GM21528 (cell line): ENCODE results near the gene DLG2.
"Not testable (repeated sequence)": the region's sequence is repeated elsewhere in the genome, so short reads cannot be mapped to it uniquely, and the experiment has no call there.

Source experiments
- ATAC-seq: cut with Tn5 transposase; IDR thresholded peaks from one replicate; pipeline ENCODE4 v1.9.1; 2021; ENCODE audit warnings: mild to moderate bottlenecking, moderate library complexity; ENCODE audit not compliant: unreplicated experiment, low FRiP score

Gene DLG2

DNA sequence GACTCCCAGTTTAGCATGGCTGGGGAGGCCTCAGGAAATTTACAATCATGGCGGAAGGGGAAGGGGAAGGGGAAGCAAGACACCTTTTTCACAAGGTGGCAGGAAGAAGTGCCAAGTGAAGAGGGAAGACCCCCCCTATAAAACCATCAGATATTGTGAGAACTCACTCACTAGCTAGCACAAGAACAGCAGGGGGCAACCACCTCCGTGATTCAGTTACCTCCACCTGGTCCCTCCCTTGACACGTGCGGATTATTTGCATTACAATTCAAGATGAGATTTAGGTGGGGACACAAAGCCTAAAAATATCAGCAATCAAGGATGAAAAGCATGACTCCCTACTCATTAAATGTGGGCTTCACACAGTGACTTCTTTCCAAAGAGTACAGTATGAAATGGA, 2186.0 kb downstream of the DLG2 start:
- no peak for ATAC-seq

DNA sequence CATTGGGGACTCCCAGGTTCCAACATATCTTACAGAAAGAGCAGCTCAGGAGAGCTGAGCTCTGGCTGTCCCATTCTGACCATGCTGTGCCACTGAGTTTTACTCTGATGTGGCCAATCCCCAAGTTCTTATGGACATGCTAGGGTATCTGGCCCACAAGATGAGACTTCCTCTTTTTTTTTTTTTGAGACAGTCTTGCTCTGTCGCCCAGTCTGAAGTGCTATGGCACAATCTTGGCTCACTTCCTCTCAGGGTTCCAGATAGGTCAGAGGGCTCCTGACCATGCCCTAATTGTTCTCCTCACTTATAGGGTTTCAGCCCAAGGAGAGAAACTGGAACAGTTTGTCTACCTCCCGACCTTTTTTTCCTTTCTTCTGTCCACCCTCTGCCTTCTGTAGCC, 2188.7 kb downstream of the DLG2 start:
- ATAC-seq = no peak

DNA sequence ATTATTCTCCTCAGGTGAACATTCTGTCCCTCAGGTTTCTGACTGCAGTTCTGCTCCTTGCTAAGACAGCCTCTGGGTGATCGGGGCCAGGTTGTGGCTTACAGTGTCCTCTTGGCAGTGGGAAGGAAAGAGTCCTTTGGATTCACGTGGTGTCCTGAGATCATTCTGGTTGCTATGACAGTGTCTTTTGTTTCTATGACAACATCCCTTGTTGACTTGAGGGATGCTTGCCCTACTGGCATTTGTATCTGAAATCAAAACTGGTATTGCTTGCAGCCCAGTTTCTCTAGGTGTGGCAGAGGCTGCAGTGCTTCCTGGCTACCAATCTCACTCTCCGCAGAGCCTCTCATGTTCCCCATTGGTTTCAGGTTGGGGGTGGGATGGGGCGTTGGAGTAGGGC, 2189.2 kb downstream of the DLG2 start:
- no peak for ATAC-seq

DNA sequence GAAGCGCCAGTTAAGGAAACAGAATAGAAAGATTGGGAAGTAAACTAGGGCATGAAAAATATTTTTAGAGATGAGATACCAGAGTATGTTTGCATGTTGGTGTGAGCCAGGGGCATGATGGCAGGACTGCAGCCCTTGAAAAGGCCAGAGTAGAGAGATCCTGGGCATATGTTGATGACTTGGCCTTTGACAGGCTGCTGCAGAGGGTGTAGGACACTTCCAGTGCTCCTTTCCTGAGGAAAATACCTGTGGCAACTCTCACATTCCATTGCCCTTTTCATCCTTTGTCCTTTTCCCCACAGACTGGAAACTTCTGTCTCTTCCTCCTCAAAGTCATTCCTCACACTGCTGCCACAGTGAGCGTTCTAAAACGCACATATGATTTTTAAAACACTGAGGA, 2190.3 kb downstream of the DLG2 start:
- no peak for ATAC-seq

DNA sequence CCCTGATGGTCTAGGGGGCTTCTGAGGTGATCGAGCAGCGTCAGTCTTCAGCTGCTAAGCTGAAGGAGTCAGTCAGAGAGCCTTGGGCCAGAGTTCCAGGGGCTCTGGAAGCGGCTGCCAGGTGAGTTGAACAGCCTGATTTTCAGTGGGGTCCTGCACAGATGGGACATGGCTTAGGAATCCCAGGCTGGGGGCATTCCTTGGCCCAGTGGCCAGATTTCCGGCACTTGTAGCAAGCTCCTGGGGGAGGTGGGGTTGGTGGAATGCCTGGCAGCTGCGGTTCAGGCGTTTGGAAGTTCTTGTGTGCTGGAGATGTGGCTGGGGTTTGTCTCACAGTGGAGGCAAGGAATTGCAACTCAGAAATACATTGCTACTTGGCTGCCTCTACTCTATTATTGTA, 2192.3 kb downstream of the DLG2 start:
- ATAC-seq = not testable (repeated sequence)

DNA sequence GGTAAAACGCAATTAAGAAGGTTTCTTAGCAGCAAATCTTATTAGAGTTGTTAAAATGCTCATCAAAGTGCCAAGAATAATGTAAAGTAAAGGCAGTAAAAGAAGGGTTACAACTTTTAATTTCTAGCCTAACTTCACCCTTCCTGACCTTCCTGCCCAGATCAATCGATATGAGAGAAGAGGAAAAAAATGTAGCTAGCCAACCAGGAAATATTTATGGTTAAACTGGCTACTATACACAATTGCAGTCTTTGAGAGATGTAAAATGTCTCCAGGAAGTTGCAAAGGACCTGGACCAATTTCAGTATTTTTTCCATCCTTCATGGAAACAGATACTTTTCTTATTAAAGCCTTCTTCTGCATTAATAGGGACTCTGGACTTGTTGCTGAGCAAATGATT, 2199.2 kb downstream of the DLG2 start:
- ATAC-seq = no peak

DNA sequence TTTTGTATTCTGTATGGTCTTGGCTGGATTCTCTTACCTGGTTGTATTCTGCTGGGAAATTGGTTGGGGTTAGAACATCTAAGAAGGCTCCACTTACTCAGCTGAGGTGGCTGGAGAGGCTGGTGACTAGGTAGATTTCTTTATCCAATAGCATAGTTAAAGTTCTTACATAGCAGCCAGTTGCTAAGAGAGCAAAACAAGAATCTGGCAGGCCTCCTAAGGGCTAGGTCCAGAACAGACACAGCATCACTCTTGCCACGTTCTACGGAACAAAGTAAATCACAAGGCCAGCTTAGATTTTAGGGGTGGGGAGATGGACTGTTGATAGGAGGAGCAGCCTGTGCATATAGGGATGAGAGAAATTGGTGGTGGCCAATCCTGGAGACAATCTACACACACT, 2199.6 kb downstream of the DLG2 start:
- no peak for ATAC-seq

DNA sequence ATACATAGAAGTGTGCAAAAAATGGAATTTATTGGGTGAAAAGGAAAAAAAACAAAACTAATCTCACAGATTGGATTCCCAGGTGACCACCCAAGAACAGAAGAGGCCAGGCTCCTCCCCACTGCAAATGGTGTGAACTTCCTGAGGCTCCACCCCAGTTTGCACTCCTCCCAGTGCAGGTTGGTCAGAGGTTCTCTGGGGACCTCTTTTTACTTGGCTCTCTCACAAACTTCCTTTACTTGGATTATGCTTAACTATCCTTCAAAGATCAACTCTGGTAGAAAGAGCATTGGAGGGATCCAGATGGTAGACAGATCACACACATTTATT, 2202.0 kb downstream of the DLG2 start:
- no peak for ATAC-seq

DNA sequence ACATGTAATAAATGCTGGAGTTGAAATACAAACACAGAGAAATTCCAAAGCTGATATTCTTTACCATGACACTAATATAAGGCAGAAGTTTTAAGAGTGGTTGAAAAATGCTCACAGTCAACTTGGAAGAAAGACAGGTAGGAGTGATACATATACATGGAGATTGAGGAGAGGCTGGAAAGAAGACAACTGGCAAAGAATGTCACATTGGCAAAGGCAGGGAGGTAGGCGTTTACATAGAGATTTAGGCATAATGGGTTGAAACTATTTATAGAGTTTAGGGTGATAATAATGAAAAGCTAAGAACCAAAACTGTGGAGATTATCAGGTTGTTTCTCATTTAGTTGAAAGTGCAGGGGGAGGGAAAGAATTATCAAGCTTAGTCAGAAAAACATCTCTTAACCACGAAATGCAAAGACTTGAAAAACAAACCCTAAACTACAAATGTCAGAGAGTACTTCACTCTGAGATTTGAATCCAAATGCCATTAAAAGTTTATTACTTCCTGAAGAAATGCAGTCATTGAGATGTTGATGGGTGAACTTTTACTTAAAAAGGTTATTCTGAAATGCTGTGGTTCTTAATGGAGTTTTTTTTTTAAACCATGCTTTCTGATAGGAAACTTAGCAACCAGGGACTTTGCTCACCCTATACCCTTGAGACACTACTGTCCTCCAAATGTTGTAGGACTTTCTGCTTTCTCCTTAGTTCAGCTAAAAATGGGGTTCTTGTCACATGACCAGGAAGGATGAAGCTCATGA, 2202.6 kb downstream of the DLG2 start:
- no peak for ATAC-seq

DNA sequence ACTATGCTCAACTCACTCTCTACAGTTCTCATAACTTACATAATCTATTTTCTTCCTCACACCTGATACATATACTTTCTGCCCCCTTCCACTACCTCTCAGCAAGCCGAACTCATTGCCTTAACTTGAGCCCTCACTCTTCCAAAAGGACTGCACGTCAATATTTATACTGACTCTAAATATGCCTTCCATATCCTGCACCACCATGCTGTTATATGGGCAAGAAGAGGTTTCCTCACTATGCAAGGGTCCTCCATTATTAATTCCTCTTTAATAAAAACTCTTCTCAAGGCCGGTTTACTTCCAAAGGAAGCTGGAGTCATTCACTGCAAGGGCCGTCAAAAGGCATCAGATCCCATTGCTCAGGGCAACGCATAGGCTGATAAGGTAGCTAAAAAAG, 2204.5 kb downstream of the DLG2 start:
- not testable (repeated sequence) for ATAC-seq

DNA sequence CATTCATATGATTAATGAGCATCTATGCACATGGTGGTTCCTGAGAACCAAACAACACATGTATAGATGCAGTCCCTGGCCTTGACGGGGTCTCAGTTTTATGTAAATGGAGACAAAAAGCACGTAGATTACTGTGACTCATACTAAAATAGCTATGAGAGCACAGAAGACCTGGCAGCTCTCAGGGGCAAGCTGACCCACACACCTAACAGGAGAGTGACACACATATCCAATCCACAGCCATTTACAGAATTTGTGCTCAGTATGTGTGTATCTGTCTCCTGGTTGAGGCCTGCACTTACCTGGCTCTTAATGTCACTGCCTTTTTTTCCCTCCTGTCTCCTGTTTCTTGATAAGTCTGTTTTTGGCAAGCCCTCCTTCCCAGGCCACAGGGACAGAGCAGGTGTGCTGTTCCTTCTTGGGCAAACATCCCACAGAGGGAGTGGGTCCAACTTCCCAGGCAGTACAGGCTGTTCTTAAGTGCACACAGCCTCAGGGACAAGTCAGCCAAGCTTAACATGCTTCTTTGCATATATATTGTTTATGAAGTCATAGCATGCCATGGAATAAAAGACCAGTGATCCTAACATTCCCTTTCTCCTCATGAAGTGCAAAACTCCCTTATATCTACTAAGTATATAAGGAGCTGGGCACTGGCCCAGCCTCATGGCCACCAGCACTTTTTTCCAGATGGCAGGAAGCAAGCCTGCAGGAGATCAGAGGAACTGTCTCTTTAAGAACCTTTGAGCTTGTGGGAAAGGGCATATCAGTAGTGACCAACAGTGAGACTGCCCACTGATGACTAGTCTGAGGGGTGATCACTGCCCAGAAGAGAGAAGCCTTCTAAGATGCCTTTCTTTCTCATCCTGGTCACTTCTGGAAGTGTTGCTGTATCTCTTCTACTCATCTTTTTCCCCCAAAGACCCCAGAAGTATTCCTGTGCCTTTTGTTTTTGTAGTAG, 2216.3 kb downstream of the DLG2 start:
- ATAC-seq = no peak

DNA sequence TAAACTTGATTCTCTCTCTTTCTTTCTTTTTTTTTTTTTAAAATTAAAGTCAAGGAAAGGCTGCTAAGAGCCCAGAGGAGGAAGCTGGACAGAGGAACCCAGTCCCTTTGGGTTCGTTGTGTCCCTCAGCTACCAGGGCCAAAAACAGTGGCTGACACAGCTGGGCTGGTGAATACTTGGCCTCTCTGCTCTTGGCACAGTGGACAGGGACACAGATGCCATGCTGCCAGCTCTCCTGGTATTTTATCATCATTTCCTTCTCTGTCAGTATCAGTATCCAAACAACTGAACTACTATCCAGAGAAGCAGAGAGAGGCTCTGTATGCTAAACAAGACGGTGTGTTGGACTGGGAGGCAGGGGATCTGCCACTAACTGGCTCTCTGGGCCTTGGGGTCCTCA, 2217.3 kb downstream of the DLG2 start:
- ATAC-seq = no peak

DNA sequence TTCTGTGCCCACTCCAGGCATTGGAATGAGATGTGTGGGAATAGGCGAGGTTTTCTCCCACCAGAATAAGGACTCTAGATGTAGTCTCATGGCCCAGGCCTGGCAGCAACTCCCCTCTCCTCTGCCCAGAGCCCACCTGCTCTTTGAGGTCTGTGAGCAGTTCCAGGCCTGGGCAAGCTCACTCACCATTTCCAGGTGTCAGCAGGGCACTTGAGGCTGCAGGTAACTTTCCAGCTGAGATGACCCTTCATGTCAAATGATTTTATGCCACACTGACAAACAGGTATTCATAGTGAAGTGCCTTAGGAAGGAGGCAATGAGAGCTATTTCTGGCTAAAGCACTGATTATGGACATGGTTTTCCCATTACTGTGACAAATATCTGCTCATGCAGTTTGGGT, 2217.7 kb downstream of the DLG2 start:
- no peak for ATAC-seq

DNA sequence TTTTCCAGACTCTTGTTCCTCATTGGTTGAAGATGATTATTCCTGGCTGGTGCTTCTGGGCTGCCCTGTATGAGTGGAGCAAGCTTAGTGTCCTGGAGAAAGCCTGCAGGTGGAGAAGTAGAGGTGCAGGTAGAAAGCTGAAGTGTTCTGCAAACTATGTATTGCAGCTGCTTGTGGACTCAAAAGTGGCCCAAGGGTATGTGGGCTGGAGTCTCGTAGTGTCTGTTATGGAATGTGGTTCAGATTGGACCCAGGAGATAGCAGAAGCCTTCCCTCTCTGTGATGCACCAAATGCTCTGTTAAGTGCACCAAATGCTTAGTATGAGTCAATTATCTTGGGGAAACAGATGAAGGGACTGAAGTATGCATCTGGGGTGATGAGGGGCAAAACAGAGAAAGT, 2218.2 kb downstream of the DLG2 start:
- no peak for ATAC-seq
